SW480 (cell line): ENCODE results near the gene ARHGEF10L.

ENCODE experiments used
- DNase-seq: peaks from one replicate; pipeline ENCODE4 v3.0.0-alpha.2; 2016; ENCODE audit warnings: low spot score

ARHGEF10L gene

GRCh38 chr1:17550729-17551584, 11.5 kb downstream of the ARHGEF10L start:
- peak; percentile 47 for DNase-seq

DNA sequence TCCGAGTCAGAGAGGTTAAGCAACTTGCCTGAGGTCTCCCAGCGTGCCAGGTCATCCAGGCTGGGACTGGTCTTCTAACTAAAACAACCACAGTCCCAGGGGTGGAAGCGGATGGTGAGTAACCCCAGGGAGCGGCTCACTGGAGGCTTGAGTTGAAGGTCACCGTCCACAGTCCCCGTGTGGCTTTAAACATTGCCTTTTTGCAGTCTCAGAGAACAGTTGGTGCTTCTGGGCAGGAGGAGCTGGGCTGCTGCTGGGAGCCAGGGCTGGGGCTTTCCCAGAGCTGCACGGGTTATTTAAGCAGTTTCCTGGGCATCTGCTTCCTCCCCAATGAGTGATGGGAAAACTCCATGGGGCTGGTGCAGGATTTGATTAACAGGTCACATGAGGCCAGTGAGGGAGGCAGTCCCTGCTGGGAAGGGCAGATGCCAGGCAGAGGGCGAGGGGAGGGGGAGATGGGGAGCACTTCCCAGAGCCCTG, 12.3 kb downstream of the ARHGEF10L start:
- no peak for DNase-seq

GRCh38 chr1:17553975-17554700, 14.6 kb downstream of the ARHGEF10L start:
- DNase-seq = no peak

GRCh38 chr1:17554954-17555353, 15.5 kb downstream of the ARHGEF10L start:
- no peak for DNase-seq

DNA sequence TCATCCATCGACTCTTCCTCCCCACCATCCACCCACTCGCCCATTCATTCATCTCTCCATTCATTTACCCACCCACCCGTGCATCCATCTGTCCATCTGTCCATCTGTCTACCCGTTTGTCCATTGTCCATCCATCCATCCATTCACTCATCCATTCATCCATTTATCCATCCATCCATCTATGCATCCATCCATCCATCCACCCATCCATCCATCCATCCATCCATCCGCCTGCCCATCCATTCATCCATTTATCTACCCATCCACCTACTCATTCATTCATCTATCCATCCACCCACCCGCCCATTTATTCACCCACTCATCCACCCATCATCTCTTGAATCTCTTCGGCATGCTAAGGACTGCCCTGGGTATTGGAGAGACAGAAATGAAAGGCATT, 18.5 kb downstream of the ARHGEF10L start:
- DNase-seq = no peak

- DNase-seq = no peak
Measured at GRCh38 chr1:17558541-17558940, 19.0 kb downstream of the ARHGEF10L start.

DNA sequence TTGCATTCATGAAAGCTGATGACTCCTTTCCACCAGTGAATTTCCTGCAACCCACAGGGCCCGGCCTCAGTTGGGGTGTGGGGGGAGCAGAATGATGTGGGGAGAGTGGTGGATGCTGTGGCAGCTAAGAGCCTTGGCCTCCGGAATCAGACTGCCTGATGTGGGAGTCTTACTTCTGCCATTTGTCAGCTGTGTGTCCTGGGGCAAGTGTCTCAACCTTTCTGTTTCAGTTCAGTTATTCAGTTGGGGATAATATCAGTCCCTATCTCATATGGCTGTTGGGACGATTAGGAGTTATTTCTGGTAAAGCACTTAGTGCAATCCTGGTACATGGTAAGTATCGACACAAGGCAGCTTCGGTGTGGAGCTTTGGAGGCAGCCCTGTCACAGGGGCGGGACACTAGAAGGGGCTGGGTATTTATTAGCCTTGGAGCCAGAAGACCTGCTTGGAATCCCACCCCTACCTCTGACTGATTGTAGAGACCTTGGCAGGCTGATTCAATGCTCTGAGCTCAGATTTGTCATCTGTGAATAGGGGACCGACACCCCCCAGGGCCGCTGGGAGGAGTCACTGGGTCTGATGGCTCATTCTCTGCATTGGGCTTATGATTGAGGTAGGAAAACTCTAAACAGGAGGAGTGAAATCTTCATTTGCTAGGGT, 19.6 kb downstream of the ARHGEF10L start:
- DNase-seq = no peak

DNA sequence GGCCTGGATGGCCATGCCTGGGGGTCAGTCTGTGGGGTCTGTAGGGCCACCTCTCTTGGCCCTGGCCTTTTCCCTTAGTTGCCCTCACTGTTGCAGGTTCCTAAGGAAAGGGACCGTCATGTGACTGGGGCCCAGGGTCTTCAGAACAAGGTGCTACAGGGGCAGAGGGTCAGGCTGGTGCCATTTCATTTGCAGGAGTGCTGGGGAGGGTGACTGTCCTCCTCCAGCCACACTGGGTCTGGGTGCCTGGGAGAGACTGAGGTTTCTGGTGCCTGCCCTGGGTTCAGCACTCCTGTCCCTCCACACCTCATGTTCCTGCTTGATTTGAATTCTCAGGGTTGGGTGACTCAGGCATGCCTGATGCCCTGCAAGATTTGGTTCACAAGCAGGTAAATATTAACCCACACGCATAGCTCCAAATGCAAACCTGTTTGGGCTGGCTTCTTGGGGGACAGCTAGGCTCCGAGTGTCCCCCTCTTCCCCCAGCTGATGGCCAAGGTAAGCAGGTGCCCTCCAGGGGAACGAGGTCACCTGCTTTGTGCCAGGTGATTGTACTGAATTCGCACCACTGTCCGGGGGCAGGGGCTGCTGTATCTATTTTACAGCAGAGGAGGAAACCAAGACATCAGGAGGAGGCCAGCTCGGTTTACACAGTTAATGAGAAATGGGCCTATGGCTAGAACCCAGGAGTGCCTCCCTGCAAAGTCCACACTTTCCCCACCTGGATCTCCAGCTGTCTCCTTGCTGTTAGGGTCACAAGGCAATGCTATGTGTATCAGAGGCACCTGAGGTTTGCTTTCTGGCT, 20.3 kb downstream of the ARHGEF10L start:
- no peak for DNase-seq

- DNase-seq = no peak
Measured at GRCh38 chr1:17561247-17561548, 21.7 kb downstream of the ARHGEF10L start.

DNA sequence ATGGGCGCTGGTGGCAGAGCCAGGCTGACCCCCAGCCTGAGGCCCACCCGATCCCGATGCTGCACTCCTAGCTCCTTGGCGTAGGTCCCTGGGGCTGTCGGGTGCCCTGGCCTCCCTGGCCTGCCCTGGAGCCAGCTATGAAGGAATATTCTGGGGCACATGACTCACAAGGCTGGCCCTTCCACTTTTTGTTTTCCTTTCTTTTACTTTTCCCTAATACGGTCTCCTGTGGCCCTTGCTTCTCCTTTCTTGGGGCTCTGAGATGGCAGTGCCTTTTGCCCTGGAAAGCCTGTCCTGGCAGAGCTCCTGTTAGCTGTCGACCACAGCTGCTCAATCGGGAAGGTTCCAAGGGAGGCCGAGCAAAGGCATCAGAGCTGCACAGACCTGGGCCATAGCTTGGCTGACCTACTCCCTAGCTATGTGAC, 22.1 kb downstream of the ARHGEF10L start:
- DNase-seq = no peak

GRCh38 chr1:17562375-17562774, 22.9 kb downstream of the ARHGEF10L start:
- no peak for DNase-seq

DNA sequence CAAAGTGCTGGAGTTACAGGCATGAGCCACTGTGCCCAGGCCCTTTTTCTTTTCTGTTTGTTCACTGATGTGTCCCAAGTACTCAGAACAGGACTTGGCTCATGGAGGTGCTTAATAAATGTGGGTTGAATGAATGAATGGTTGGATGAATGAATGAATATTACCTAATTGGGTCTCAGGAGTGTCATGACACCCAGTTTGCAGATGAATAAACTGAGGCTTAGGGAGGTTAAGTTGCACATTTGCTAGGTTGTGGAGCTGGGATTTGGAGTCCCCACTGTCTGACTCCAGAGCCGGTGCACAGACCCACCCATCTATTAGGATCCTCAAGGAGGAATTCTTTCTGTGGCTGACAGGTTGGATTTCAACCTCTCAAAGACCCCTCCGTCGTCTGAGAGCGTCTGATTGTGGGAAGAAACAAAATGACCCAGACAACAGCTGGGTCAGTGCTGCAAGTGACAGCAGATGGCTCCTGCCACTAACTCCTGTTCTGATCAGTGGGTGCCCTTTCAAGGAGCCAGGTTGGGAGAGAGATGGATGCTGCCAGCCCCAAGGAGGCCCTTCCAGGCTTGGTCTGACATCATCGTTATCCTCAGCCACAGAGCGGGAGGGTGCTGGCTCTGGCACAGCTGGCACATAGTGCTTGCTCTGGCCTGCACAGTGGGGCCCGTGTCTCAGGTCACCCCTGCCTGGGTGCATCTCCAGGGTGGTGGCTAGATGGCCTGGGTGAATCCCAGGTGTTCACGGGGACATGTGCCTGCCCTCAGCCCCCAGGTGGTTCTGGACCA, 24.2 kb downstream of the ARHGEF10L start:
- DNase-seq = no peak

DNA sequence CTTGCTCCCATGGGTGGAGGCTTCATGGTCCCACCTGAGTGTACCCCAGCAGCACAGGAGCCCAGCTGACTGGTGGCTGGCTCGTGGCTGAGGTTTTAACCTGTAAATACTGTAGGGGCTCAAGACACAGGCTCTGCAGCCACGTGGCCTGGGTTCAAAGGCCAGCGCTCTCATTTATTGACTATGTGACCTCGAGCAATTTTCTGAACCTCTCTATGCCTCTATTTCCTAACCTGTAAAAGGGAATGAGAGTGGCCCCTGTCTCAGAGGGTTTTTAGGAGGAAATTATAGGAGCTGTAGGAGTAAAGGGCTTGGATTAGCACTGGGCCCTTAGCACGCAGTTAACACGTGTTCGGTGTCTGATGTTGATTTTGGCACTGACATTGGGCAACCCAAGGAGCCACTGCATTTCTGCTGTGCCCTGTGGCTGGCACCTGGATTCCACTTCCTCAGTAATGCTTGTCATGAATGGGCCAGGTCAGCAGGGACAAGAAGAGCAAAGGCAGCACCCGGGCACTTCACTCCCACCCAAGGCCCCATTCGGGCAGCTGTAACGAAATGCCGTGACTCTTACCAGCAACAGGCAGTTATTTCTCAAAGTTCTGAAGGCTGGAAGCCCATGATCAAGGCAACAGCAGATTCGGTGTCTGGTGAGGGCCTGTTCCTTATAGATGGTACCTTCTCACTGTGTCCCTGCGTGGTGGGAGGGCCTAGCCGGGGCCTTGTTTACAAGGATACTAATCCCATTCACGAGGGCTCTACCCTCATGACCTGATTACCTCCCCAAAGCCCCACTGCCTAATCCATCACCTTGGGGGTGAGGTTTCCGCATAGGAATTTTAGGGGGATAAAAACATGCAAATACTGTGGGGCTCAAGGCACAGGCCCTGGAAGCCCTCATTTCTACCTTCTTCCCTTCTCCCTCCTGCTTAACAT, 25.2 kb downstream of the ARHGEF10L start:
- no peak for DNase-seq

- no peak for DNase-seq
Measured at GRCh38 chr1:17565461-17566252, 26.2 kb downstream of the ARHGEF10L start.

GRCh38 chr1:17566417-17566816, 26.9 kb downstream of the ARHGEF10L start:
- no peak for DNase-seq

GRCh38 chr1:17566892-17567291, 27.4 kb downstream of the ARHGEF10L start:
- DNase-seq = no peak

- DNase-seq = no peak
Measured at GRCh38 chr1:17567582-17567981, 28.1 kb downstream of the ARHGEF10L start.

DNA sequence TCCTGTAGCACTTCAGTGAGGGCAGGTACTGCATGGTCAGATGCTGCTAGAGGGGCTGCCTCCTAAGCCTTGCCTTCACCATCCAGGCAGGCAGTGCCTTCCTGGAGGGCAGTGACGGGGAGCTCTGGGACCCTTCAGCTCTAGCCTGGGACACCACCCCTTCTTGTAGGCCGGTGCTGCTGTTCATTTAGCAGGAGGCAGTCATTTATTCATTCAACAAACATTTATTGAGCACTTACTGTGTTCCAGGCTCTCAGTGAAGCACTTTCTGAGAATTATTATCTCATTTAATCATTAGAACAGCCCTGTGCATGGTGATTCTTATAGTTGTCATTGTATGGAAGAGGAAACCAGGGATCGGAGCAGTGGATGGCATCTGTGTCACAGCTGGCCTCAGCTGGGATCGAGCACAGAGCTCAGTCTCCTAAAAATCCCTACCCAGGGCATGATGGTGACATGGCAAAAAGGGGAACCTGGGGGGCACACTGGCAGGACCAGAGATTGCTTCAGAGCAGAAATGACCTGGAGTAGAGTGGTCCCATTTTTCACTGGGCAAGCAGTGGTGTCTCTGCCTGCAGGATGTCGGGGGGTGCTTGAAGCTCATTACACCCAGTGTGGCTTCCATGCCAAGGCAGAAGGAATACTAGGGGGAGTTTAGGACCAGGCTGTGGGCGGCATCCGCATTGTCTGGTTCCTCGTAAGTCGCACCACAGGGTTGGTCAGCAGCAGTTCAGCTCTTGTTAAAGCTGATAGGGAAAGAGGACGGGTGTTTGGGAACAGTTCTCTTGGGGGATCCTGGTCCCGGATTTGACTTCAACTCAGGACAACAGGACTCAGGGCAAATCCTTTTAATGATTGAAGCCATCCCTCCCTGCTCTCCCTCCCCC, 28.8 kb downstream of the ARHGEF10L start:
- no peak for DNase-seq
